Frontal cortex (tissue), 4 donors: ENCODE data around the gene TMEFF2. TPM values are rescaled to one million over a fixed set of nuclear protein-coding genes. Genes with fewer than 3 reads are reported as not detected.

Source experiments
- DNase-seq, 2 donors: peaks; one replicate each; pipeline ENCODE4 v3.0.0; 2012; ENCODE audit warnings: low spot score in 2 of 2
- FAIRE-seq: peaks from 2 replicates; lab custom pipeline; 2012; peaks lifted over from hg19 to GRCh38; lab: Jason Lieb, UNC
- total RNA-seq: library from RNA; depleted of rRNA; stranded (reverse); fragments of >200 nt; gene quantifications from one replicate; pipeline ENCODE4 v1.2.3, GENCODE V29; 2014
- donor health status: control.
- donor health status: control.
- donor health status: control.

TMEFF2 gene
- total RNA-seq, 1 donor from 2014 or later = 37.5 TPM

DNA sequence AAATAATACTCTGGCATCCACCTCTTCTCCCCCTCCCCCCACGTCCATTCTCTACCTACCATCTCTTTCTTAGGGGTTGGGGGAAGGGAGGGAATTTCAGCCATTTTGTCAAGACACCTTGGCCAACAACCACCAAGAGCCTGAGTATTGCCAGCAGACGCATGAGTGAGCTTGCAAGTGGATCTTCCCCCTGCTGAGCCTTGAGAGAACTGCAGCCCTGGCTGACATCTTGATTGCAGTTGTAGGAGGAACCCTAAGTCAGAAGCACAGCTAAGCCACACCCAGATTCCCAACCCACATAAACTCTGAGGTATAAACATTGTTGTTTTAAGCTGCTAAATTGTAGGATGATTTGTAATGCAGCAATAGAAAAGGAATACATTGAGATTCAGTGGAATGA, 165.6 kb downstream of the TMEFF2 start:
- DNase-seq (no peak), FAIRE-seq (no peak)

GRCh38 chr2:192026825-192027120, 168.0 kb downstream of the TMEFF2 start:
- FAIRE-seq = no peak
- no peak for DNase-seq

DNA sequence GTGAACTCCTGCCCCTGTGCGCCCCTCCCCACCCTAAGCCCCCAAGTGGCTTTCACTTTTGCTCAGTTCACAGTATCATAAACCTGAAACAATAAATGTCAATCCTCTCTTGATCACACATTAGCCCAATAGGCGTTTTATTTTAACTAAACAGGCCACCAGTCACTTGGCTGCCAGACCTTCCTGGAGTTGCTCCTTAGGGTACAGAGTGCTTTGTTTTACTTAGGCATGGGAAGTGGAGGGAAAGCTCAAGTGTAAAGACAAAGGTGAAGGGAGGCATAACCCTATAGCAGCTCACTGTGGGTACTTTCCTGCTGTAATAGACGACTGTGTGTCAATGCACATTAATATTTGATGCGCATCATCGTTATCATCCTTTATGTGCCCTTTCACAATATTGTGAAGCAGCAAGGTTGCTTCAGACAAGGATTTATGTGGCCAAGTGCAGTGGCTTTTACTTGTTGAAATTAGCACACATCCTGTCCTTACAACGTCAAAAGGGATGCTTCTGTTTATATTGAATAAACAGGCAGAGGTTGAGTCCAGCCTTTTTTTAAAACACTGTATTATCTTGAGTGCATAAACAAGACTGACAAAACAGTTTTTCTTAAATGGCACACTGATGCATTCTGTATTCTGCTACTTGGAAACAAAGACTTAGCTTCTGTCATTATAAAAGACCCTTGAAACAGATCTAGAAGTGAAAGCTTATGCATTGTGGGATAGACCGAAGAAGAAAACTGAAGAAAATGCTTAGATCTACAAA, 168.5 kb downstream of the TMEFF2 start:
- FAIRE-seq = no peak
- DNase-seq = no peak

- FAIRE-seq = no peak
Measured at GRCh38 chr2:192025637-192026036, 169.1 kb downstream of the TMEFF2 start.

DNA sequence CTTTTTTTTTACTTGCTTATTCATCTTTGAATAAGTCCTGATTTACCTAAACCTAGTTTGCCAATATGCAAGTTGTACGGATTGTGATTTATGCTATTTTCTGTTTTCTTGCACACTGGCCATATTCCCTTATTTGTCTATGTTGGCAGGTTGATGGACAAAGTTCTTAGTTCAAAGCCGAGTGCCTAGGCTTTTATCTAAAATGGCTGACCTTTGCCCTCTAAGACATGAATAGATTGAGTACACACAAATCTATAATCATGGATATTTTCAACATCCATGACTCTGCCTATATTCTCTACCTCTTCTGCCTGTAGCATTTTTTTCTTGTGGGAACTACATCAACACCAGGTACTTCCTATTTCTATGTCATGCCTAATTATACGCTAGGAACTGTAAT, 171.7 kb downstream of the TMEFF2 start:
- FAIRE-seq = no peak
- no peak for DNase-seq

More at GRCh38 chr2:192025637-192026036, 169.1 kb downstream of the TMEFF2 start:
- no peak for DNase-seq

- no peak for DNase-seq
- no peak for FAIRE-seq
Measured at GRCh38 chr2:192017844-192018243, 176.9 kb downstream of the TMEFF2 start.

GRCh38 chr2:192016265-192016664, 178.5 kb downstream of the TMEFF2 start:
- DNase-seq (no peak), FAIRE-seq (no peak)

GRCh38 chr2:192013211-192013610, 181.5 kb downstream of the TMEFF2 start:
- DNase-seq (no peak), FAIRE-seq (no peak)

DNA sequence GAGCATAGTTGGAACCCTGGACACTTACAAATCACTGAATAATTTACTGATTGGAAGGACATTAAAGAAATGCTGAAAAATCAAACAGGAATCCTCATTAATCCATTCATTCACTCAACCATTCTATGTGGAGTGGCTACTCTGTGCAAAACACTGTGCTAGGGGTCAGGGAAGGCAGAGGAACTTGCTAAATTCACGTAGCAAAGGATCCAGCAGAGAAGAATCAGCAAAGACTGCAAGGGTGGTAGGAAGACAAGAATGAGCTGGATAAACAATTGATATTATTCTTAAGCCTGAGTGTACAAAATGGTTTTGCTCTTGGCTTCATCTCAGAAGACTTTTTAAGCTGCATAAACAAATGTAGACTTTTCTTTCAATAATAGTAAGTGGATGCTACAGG, 183.5 kb downstream of the TMEFF2 start:
- DNase-seq (no peak), FAIRE-seq (no peak)

DNA sequence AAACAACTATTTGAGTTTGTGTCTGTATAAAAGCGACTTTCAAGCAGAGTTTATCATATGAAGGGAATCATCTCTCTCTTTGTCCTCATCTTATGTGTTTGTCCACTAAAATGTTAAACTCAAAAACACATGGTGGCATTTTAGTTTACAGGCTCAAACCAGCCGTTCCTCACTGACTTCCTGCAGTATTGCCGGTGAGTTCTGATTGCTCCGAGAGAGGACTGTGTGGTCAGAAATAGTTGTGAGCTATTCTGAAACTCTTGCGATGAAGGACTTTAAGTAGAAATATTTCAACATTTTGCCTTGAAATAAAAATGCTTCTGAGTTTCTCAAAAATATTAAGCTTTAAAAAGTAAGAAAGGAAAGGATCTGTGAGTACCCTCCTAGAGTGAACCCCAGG, 184.7 kb downstream of the TMEFF2 start:
- FAIRE-seq = no peak
- DNase-seq = no peak

DNA sequence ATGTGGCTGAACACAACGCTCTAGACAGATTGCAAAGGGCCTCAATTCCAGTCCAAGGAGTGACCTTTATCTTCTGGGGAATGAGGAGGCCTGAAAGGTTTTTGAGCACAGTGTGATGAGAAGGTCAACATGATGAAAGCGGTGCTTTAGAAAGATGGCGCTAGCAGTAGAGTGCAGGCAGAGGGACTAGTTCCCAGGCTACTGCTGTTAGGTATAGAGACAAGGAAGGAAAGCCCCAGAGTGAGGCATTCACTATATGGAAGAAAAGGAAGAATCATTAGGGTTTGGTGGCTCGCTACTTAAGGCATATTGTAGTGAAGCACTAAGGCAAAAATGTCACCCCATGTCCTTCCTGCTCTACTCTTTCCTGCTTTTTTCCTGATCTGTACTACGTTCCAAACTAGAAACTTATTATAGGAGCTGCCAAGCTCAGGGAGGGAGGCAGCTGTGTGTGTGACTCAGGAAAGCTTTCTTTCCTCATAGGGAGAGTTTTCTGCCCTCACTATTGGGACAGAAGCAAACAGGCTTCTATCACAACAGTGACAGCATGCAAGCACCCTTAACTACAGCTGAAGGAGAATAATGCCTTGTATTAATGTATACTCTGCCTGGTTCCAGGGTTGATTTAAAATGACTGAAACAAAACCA, 187.0 kb downstream of the TMEFF2 start:
- no peak for DNase-seq
- FAIRE-seq = no peak

GRCh38 chr2:192005211-192005610, 189.5 kb downstream of the TMEFF2 start:
- FAIRE-seq = no peak
- DNase-seq = no peak

- DNase-seq (no peak), FAIRE-seq (no peak)
Measured at GRCh38 chr2:192004188-192004963, 190.4 kb downstream of the TMEFF2 start.

DNA sequence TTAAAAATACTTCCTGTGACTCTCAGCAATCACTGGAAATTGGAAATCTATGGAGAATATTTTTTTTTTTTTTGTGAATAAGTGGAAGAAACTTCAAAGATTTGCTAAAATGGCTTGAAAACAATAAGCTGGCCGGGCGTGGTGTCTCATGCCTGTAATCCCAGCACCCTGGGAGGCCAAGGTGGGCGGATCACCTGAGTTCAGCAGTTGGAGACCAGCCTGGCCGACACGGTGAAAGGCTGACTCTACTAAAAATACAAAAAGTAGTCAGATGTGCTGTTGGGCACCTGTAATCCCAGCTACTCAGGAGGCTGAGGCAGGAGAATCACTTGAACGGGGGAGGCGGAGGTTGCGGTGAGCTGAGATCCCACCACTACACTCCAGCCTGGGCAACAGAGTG, 192.3 kb downstream of the TMEFF2 start:
- no peak for DNase-seq
- FAIRE-seq = no peak

GRCh38 chr2:192000196-192000980, 194.3 kb downstream of the TMEFF2 start:
- FAIRE-seq (no peak), DNase-seq (no peak)

DNA sequence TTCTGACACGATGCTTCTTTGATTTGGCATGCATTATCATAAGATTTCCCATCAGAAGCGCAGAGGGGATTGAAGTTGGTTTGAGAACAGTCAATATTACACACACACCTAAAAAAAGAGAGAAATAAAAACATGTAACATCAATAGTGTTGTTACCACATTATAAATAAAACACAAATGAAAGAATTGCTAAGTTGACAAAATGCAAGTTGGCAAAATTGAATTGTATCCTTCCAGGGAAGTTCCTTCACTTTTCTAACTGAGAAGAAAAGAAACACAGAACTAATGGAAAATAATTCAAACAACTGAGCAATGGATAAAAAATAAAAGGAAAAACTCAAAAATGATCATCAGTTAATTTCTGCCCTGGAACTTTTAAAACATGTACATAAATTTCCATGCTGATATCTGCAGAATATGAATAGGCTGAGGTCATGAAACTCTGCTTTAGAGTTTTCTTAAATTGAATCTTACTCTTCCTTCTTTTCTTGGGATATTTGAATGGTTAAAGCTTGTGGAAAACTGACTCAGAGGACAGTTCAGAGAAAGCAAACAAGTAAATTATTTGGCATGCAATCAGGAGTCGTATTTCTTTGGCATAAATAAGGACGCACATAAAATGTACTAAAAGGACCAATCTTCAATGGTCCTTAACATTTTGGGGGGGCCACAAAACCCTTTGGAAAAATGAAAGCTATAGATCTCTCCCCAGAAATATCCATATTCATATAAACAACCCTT, 195.5 kb downstream of the TMEFF2 start:
- no peak for DNase-seq
- no peak for FAIRE-seq

- no peak for FAIRE-seq
- DNase-seq = no peak
Measured at GRCh38 chr2:191995285-191995684, 199.4 kb downstream of the TMEFF2 start.

DNA sequence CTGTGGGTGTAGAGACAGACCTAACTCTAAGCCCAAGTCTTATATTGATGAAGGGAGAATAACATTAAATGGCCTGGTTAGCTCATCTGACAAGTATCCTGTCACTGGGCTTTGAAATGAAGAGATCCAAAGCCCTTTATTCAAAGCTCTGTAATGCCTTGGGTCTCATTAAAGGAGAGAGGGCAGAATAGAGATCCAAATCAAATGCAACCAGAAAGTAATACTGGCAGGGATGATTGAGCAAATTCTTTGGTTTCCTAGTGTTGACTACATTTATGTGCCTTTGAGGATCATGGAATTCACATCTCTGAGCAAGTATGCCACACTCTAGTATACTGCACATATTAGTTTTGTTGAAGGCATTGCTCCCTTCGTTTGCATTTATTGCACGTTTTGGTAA, 200.0 kb downstream of the TMEFF2 start:
- DNase-seq (no peak), FAIRE-seq (no peak)

- DNase-seq (no peak), FAIRE-seq (no peak)
Measured at GRCh38 chr2:191991442-191991841, 203.3 kb downstream of the TMEFF2 start.

DNA sequence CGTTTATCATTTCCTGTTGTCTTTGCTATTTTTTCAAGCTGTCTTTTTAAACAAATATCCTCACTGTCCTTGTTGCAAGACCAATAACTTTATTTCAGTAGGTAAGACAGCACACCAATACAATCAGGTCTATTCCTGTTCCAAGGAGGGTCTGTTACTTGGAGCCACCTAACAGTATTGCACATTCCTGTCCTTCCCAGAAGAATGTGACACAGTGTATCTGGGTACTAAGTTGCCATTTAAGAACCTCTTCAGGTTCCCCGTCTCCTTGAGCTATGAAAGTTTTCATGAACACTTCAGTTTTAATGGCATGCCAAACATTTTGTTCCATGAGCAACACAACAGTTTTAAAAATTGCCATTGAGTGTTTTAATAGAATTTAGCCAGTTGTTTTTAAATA, 209.0 kb downstream of the TMEFF2 start:
- DNase-seq (no peak), FAIRE-seq (no peak)
